ENCODE results near the gene MBOAT7. TPM values are rescaled to one million over a fixed set of nuclear protein-coding genes. Genes with fewer than 3 reads are reported as not detected.

The MBOAT7 gene
- total and polyA plus RNA-seq, 2 of the 4 experiments (the other 2 are of a cell fraction): 11.3 to 121 TPM

- DNase-seq (no peak), ATAC-seq (ENCODE audit: low read depth) (no peak)
- H3K14ac ChIP-seq (replicated peaks; ENCODE audit: low read depth, low read length): no peak overlapping the region
- H3K9ac ChIP-seq (ENCODE audit: low read depth, low read length): no peak overlapping the region
- intact Hi-C loops (cut with micrococcal nuclease) (no loop called here), dilution Hi-C loops (cut with HindIII; ENCODE audit: low sequenced_read_pairs, unreplicated experiment) (no loop called here), in situ Hi-C loops (cut with MboI; ENCODE audit: low sequenced_read_pairs) (no loop called here)
- 94% methylated on average over 3 of the region's 16 CpGs; no CpG with 5 or more reads in 1 of the 2 experiments for WGBS, 2 experiments (ENCODE audit: extremely low coverage in 2 of 2, insufficient read length in 1 of 2)
- no peak overlapping the region for H4K91ac ChIP-seq (ENCODE audit: insufficient read depth, low read depth, low read length)
- H3K23ac ChIP-seq (ENCODE audit: low read depth, low read length): no peak overlapping the region
- H3K9me3 ChIP-seq (ENCODE audit: control insufficient read depth, insufficient read depth, low read length): no peaks in the 10 kb centered on the region
- no peak overlapping the region for H2BK120ac ChIP-seq (ENCODE audit: low read depth, low read length)
- H4K20me1 ChIP-seq (ENCODE audit: insufficient read depth, low read length): peaks cover 37% of the 10 kb centered on the region
- no peak overlapping the region for H3K56ac ChIP-seq (ENCODE audit: extremely low read depth, insufficient read depth, low read length)
- CTCF ChIA-PET: interaction anchor here (0.6 kb wide), 1 partner anchor 180 kb away, joined by 4 read pairs; no protein-coding TSS in a partner anchor
- no peak overlapping the region for H2BK5ac ChIP-seq (ENCODE audit: low read depth, low read length, poor library complexity, severe bottlenecking)
- H3K18ac ChIP-seq (ENCODE audit: low read depth, low read length): no peak overlapping the region
- H2AK5ac ChIP-seq (ENCODE audit: low read depth, low read length): 0 out of 2 replicates have a peak overlapping the region, but pooled peaks have one; percentile 8
- no peaks in the 10 kb centered on the region for H3K27me3 ChIP-seq (ENCODE audit: control insufficient read depth, insufficient read depth, low read length)
- no peak overlapping the region for H3K27ac ChIP-seq (ENCODE audit: insufficient read depth, low read length)
- peaks cover 29% of the 10 kb centered on the region for H3K36me3 ChIP-seq (ENCODE audit: control insufficient read depth, insufficient read depth, low read length)
- no peak for TF ChIP-seq NFE2L2 (IDR thresholded peaks at IDR 0.05; ENCODE audit: low read depth, low read length)
- no peak for TF ChIP-seq ELK1 (IDR thresholded peaks at IDR 0.05; ENCODE audit: borderline replicate concordance, low read depth, low read length)
- no peak for TF ChIP-seq RCOR1 (IDR thresholded peaks at IDR 0.05; ENCODE audit: insufficient replicate concordance, low read length)
- TF ChIP-seq CHD1 (IDR thresholded peaks at IDR 0.05; ENCODE audit: low read depth, low read length): no peak
- no peak for TF ChIP-seq CTCF (conservative IDR thresholded peaks at IDR 0.05; ENCODE audit: low read depth, low read length)
- TF ChIP-seq MAZ (IDR thresholded peaks at IDR 0.05; ENCODE audit: borderline replicate concordance, low read depth, low read length): no peak
- no peak for TF ChIP-seq RFX5 (IDR thresholded peaks at IDR 0.05; ENCODE audit: low read depth, low read length)
- H2BK20ac ChIP-seq (ENCODE audit: low read depth, low read length): no peak overlapping the region
- H2AK9ac ChIP-seq (replicated peaks; ENCODE audit: low read depth, low read length, poor library complexity): peak overlapping the region; percentile 67
- H2BK15ac ChIP-seq (ENCODE audit: low read depth, low read length): no peak overlapping the region
- H3K4ac ChIP-seq (ENCODE audit: low read depth, low read length): no peak overlapping the region
- peak overlapping the region in 1 of 2 experiments; percentile 15; a peak in 2 of 4 replicates for H4K8ac ChIP-seq (ENCODE audit: low read depth in 2 of 2, low read length in 2 of 2)
- POLR2A ChIA-PET (ENCODE audit: unreplicated experiment): interaction anchor here (1.6 to 2.0 kb wide), 2 partner anchors 8 to 10 kb away, joined by 4 to 10 read pairs; partner anchors contain the start of genes MBOAT7 and TSEN34
- H2AFZ ChIP-seq (replicated peaks; ENCODE audit: low read length, poor library complexity): no peak overlapping the region
- no TSS peak for BruUV-seq (replicated peaks)
- peaks cover 9% of the 10 kb centered on the region for H3K9me1 ChIP-seq (ENCODE audit: insufficient read depth, low read length)
- peaks cover 5 to 37% of the 10 kb centered on the region in 2 experiments; a peak in 3 of 4 replicates for H3K79me1 ChIP-seq (ENCODE audit: low read depth in 1 of 2, low read length in 2 of 2)
- H4K5ac ChIP-seq (ENCODE audit: low read depth, low read length): no peak overlapping the region
- H3K4me1 ChIP-seq (ENCODE audit: control insufficient read depth, insufficient read depth, low read length): peaks cover 7% of the 10 kb centered on the region
- H3K4me2 ChIP-seq (ENCODE audit: low read depth, low read length): no peak overlapping the region
- no peak overlapping the region for H3K4me3 ChIP-seq (ENCODE audit: insufficient read depth, low read depth, low read length)
These were observed 10.0 kb upstream of the MBOAT7 start for GRCh38 chr19:54199401-54199800.

All from IMR-90 (cell line).